ENCODE measurements around the gene LCT. TPM values are rescaled to one million over a fixed set of nuclear protein-coding genes. Genes with fewer than 3 reads are reported as not detected.

Gene LCT
- total and polyA plus RNA-seq, 2 of the 13 experiments (the other 11 are each of a cell fraction or from before 2014, with no cell fraction given) = not detected

- TF ChIP-seq TBX3 (IDR thresholded peaks at IDR 0.05; ENCODE audit: borderline replicate concordance) (no peak), ZNF232 (CRISPR knock-in tag; IDR thresholded peaks at IDR 0.05; ENCODE audit: borderline replicate concordance) (peak; percentile 69; the same call in 1 of the 2 replicates), EED (CRISPR knock-in tag; IDR thresholded peaks at IDR 0.05) (peak; percentile 73; the same call in 1 of the 2 replicates), ATF7-NPFF (CRISPR knock-in tag; IDR thresholded peaks at IDR 0.05; ENCODE audit: low read depth) (peak; percentile 98), ZNF343 (CRISPR knock-in tag; IDR thresholded peaks at IDR 0.05) (no peak), ISX (CRISPR knock-in tag; conservative IDR thresholded peaks at IDR 0.05) (no peak), NFE2L2 (IDR thresholded peaks at IDR 0.05; ENCODE audit: low read length) (no peak), NBN (conservative IDR thresholded peaks at IDR 0.05) (no peak), SIN3A (IDR thresholded peaks at IDR 0.05; ENCODE audit: borderline replicate concordance, low read depth, low read length) (0 out of 2 replicates have a peak, but pooled peaks have one; percentile 36), E2F1 (CRISPR knock-in tag; IDR thresholded peaks at IDR 0.05) (peak; percentile 96), HOXA7 (CRISPR knock-in tag; IDR thresholded peaks at IDR 0.05) (peak; percentile 88; the same call in 1 of the 2 replicates), ZNF768 (CRISPR knock-in tag; IDR thresholded peaks at IDR 0.05) (peak; percentile 14; the same call in 1 of the 2 replicates), NONO (IDR thresholded peaks at IDR 0.05) (no peak), NONO (CRISPR knock-in tag; conservative IDR thresholded peaks at IDR 0.05) (peak; percentile 52; the same call in 1 of the 2 replicates), ZNF550 (CRISPR knock-in tag; IDR thresholded peaks at IDR 0.05; ENCODE audit: borderline replicate concordance) (no peak), ZNF879 (CRISPR knock-in tag; IDR thresholded peaks at IDR 0.05) (no peak; the same call in 1 of the 2 replicates), ISL2 (CRISPR knock-in tag; IDR thresholded peaks at IDR 0.05) (0 out of 2 replicates have a peak, but pooled peaks have one; percentile 50), KDM5B (CRISPR knock-in tag; IDR thresholded peaks at IDR 0.05; ENCODE audit: borderline replicate concordance) (peak; percentile 89)
- TF ChIP-seq, protein P1, sequence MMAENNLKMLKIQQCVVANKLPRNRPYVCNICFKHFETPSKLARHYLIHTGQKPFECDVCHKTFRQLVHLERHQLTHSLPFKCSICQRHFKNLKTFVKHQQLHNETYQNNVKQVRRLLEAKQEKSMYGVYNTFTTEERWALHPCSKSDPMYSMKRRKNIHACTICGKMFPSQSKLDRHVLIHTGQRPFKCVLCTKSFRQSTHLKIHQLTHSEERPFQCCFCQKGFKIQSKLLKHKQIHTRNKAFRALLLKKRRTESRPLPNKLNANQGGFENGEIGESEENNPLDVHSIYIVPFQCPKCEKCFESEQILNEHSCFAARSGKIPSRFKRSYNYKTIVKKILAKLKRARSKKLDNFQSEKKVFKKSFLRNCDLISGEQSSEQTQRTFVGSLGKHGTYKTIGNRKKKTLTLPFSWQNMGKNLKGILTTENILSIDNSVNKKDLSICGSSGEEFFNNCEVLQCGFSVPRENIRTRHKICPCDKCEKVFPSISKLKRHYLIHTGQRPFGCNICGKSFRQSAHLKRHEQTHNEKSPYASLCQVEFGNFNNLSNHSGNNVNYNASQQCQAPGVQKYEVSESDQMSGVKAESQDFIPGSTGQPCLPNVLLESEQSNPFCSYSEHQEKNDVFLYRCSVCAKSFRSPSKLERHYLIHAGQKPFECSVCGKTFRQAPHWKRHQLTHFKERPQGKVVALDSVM (CRISPR knock-in tag; IDR thresholded peaks at IDR 0.05) = no peak
- TF ChIP-seq, protein P2, sequence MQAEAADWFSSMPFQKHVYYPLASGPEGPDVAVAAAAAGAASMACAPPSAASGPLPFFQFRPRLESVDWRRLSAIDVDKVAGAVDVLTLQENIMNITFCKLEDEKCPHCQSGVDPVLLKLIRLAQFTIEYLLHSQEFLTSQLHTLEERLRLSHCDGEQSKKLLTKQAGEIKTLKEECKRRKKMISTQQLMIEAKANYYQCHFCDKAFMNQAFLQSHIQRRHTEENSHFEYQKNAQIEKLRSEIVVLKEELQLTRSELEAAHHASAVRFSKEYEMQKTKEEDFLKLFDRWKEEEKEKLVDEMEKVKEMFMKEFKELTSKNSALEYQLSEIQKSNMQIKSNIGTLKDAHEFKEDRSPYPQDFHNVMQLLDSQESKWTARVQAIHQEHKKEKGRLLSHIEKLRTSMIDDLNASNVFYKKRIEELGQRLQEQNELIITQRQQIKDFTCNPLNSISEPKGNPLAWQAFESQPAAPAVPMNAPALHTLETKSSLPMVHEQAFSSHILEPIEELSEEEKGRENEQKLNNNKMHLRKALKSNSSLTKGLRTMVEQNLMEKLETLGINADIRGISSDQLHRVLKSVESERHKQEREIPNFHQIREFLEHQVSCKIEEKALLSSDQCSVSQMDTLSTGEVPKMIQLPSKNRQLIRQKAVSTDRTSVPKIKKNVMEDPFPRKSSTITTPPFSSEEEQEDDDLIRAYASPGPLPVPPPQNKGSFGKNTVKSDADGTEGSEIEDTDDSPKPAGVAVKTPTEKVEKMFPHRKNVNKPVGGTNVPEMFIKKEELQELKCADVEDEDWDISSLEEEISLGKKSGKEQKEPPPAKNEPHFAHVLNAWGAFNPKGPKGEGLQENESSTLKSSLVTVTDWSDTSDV (CRISPR knock-in tag; IDR thresholded peaks at IDR 0.05) = peak; percentile 94; the same call in 1 of the 2 replicates
- TF ChIP-seq, protein P3, sequence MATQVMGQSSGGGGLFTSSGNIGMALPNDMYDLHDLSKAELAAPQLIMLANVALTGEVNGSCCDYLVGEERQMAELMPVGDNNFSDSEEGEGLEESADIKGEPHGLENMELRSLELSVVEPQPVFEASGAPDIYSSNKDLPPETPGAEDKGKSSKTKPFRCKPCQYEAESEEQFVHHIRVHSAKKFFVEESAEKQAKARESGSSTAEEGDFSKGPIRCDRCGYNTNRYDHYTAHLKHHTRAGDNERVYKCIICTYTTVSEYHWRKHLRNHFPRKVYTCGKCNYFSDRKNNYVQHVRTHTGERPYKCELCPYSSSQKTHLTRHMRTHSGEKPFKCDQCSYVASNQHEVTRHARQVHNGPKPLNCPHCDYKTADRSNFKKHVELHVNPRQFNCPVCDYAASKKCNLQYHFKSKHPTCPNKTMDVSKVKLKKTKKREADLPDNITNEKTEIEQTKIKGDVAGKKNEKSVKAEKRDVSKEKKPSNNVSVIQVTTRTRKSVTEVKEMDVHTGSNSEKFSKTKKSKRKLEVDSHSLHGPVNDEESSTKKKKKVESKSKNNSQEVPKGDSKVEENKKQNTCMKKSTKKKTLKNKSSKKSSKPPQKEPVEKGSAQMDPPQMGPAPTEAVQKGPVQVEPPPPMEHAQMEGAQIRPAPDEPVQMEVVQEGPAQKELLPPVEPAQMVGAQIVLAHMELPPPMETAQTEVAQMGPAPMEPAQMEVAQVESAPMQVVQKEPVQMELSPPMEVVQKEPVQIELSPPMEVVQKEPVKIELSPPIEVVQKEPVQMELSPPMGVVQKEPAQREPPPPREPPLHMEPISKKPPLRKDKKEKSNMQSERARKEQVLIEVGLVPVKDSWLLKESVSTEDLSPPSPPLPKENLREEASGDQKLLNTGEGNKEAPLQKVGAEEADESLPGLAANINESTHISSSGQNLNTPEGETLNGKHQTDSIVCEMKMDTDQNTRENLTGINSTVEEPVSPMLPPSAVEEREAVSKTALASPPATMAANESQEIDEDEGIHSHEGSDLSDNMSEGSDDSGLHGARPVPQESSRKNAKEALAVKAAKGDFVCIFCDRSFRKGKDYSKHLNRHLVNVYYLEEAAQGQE (IDR thresholded peaks at IDR 0.05; ENCODE audit: borderline replicate concordance in 1 of 2, low read depth in 1 of 2, low read length in 2 of 2) = no peak
Measured at GRCh38 chr2:135876066-135876711, 39.2 kb upstream of the LCT start, which contains the start of gene MCM6 (continued).

Measured in HepG2 (cell line).